ENCODE results near the gene TUT4.

DNA sequence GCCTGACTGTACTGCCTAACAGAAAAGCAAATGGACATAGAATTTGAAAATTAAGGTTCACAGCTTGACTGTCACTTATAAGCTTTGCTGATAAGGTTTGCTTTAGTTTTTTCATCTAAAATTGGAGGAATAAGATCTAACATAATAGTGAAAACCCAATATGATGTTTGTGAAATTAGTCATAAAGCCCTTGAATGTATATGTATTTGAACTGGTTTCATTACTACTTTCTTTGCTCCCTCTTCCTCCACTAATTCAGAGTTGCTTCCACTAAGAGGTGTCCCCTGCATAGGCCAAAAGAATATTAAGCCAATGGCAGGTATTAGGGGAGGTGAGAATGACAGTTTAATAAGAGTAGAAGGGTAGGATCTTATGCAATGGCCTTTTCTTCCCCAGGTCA lies 137.9 kb downstream of the TUT4 start:
- no peak for TF ChIP-seq CTCF (IDR thresholded peaks at IDR 0.05; ENCODE audit: low read length)
- no peak for TF ChIP-seq EZH2 (optimal IDR thresholded peaks at IDR 0.05; ENCODE audit: low read depth, low read length)
- no peak for TF ChIP-seq EZH2phosphoT487 (IDR thresholded peaks at IDR 0.05; ENCODE audit: low read length)
